ENCODE measurements around the gene CDKN2AIP.
"Not testable (repeated sequence)": the region's sequence is repeated elsewhere in the genome, so short reads cannot be mapped to it uniquely, and the experiment has no call there.

Gene CDKN2AIP

GRCh38 chr4:183413234-183414200 lies 30.9 kb upstream of the CDKN2AIP start:
- DNase-seq, result no peak

- no peak for DNase-seq
These were observed 27.3 kb upstream of the CDKN2AIP start for GRCh38 chr4:183416879-183417755.

GRCh38 chr4:183422962-183423631 lies 21.3 kb upstream of the CDKN2AIP start:
- no peak for DNase-seq

- no peak for DNase-seq
These were observed 20.2 kb upstream of the CDKN2AIP start for GRCh38 chr4:183424109-183424744.

- DNase-seq, result no peak
These were observed 17.9 kb upstream of the CDKN2AIP start for GRCh38 chr4:183426507-183426906.

- no peak for DNase-seq
These were observed 14.9 kb upstream of the CDKN2AIP start for GRCh38 chr4:183429489-183429888.

GRCh38 chr4:183430317-183430993 lies 14.0 kb upstream of the CDKN2AIP start:
- DNase-seq, result no peak

- no peak for DNase-seq
These were observed 13.5 kb upstream of the CDKN2AIP start for GRCh38 chr4:183430994-183431347.

GRCh38 chr4:183431614-183432013 lies 12.8 kb upstream of the CDKN2AIP start:
- no peak for DNase-seq

GRCh38 chr4:183433183-183433582 lies 11.3 kb upstream of the CDKN2AIP start:
- not testable (repeated sequence) for DNase-seq

- no peak for DNase-seq
These were observed 10.2 kb upstream of the CDKN2AIP start for GRCh38 chr4:183434264-183434663.

- DNase-seq, result no peak
These were observed 9.7 kb upstream of the CDKN2AIP start for GRCh38 chr4:183434666-183435190.

GRCh38 chr4:183435803-183436202 lies 8.6 kb upstream of the CDKN2AIP start:
- DNase-seq, result no peak

- no peak for DNase-seq
These were observed 8.0 kb upstream of the CDKN2AIP start for GRCh38 chr4:183436417-183436816.

- DNase-seq, result no peak
These were observed 7.0 kb upstream of the CDKN2AIP start for GRCh38 chr4:183437452-183437851.

GRCh38 chr4:183438458-183439113 lies 5.8 kb upstream of the CDKN2AIP start:
- no peak for DNase-seq

- DNase-seq, result no peak
These were observed 3.2 kb upstream of the CDKN2AIP start for GRCh38 chr4:183441276-183441675.

- DNase-seq, result no peak
These were observed 702 bp upstream of the CDKN2AIP start for GRCh38 chr4:183443655-183444213.

- no peak for DNase-seq
These were observed 627 bp downstream of the CDKN2AIP start for GRCh38 chr4:183445097-183445428.

- no peak for DNase-seq
These were observed 3.2 kb downstream of the CDKN2AIP start for GRCh38 chr4:183447646-183448045.

- DNase-seq, result no peak
These were observed 4.0 kb downstream of the CDKN2AIP start for GRCh38 chr4:183448436-183448835.
